Midbrain (tissue), 1 donor: ENCODE data around the gene FGF2.
A peak's percentile ranks its signal among the peaks of the same experiment; 100 is the strongest.
"Not testable (repeated sequence)": the region's sequence is repeated elsewhere in the genome, so short reads cannot be mapped to it uniquely, and the experiment has no call there.

Experiments used
- DNase-seq: peaks from one replicate; lab custom pipeline; 2025; lab: John Stamatoyannopoulos, UW

The FGF2 gene

GRCh38 chr4:122847931-122848330 lies 21.3 kb downstream of the FGF2 start:
- no peak for DNase-seq

GRCh38 chr4:122849789-122850188 lies 23.2 kb downstream of the FGF2 start:
- DNase-seq: not testable (repeated sequence)

GRCh38 chr4:122851568-122851967 lies 24.9 kb downstream of the FGF2 start:
- DNase-seq: no peak

- DNase-seq: peak; percentile 86
Observed at GRCh38 chr4:122854447-122855352, 28.1 kb downstream of the FGF2 start.

- peak; percentile 37 for DNase-seq
Observed at GRCh38 chr4:122855353-122855890, 28.8 kb downstream of the FGF2 start.

GRCh38 chr4:122857160-122857559 lies 30.5 kb downstream of the FGF2 start:
- DNase-seq: no peak

GRCh38 chr4:122858705-122859104 lies 32.1 kb downstream of the FGF2 start:
- DNase-seq: no peak

GRCh38 chr4:122861172-122861943 lies 34.7 kb downstream of the FGF2 start:
- no peak for DNase-seq

- DNase-seq: no peak
Observed at GRCh38 chr4:122863639-122864038, 37.0 kb downstream of the FGF2 start.

- DNase-seq: no peak
Observed at GRCh38 chr4:122865425-122865824, 38.8 kb downstream of the FGF2 start.

GRCh38 chr4:122868235-122868634 lies 41.6 kb downstream of the FGF2 start:
- DNase-seq: not testable (repeated sequence)

- DNase-seq: no peak
Observed at GRCh38 chr4:122873146-122873545, 46.5 kb downstream of the FGF2 start.

- no peak for DNase-seq
Observed at GRCh38 chr4:122873821-122874593, 47.4 kb downstream of the FGF2 start.

- no peak for DNase-seq
Observed at GRCh38 chr4:122875949-122876348, 49.3 kb downstream of the FGF2 start.

GRCh38 chr4:122876456-122876855 lies 49.8 kb downstream of the FGF2 start:
- DNase-seq: no peak

- no peak for DNase-seq
Observed at GRCh38 chr4:122879001-122879400, 52.4 kb downstream of the FGF2 start.

- DNase-seq: no peak
Observed at GRCh38 chr4:122882857-122883735, 56.5 kb downstream of the FGF2 start.

- no peak for DNase-seq
Observed at GRCh38 chr4:122884499-122884898, 57.9 kb downstream of the FGF2 start.

GRCh38 chr4:122889726-122890125 lies 63.1 kb downstream of the FGF2 start:
- DNase-seq: no peak

- DNase-seq: no peak
Observed at GRCh38 chr4:122890147-122890795, 63.6 kb downstream of the FGF2 start.
